Bronchial epithelial cell (primary cell): Measurements from ENCODE around the gene PCDHGB1. TPM values are rescaled to one million over a fixed set of nuclear protein-coding genes. Genes with fewer than 3 reads are reported as not detected.
"Not testable (repeated sequence)": the region's sequence is repeated elsewhere in the genome, so short reads cannot be mapped to it uniquely, and the experiment has no call there.

Experiments
- DNase-seq: peaks from one replicate; pipeline ENCODE4 v3.0.0-alpha.2; 2010; ENCODE audit warnings: low read depth
- FAIRE-seq: peaks from 2 replicates; lab custom pipeline; 2011; peaks lifted over from hg19 to GRCh38; lab: Jason Lieb, UNC
- H3K27me3 ChIP-seq: 2 replicates; pipeline ENCODE4 v1.5.1; 2011; ENCODE audit warnings: low read length; ENCODE audit not compliant: control insufficient read depth, insufficient read depth
- H3K36me3 ChIP-seq: 2 replicates; pipeline ENCODE4 v1.5.1; 2011; ENCODE audit warnings: low read length; ENCODE audit not compliant: control insufficient read depth, insufficient read depth
- H3K4me3 ChIP-seq: 2 replicates; pipeline ENCODE4 v1.5.1; 2011; ENCODE audit warnings: mild to moderate bottlenecking, low read depth, low read length, control low read depth
- total RNA-seq: library from RNA; depleted of rRNA; stranded (reverse); fragments of >200 nt; gene quantifications from 2 replicates; pipeline ENCODE4 v1.2.1, GENCODE V29; 2014
- TF ChIP-seq, protein P1 (sequence below): IDR thresholded peaks from 2 replicates; pipeline ENCODE4 v1.5.1; 2011; ENCODE audit warnings: mild to moderate bottlenecking, moderate library complexity, low read length, control low read depth, inconsistent platforms; ENCODE audit not compliant: insufficient read depth, severe bottlenecking

Gene PCDHGB1
- total RNA-seq, 1 donor from 2014 or later = under 0.01 TPM

DNA sequence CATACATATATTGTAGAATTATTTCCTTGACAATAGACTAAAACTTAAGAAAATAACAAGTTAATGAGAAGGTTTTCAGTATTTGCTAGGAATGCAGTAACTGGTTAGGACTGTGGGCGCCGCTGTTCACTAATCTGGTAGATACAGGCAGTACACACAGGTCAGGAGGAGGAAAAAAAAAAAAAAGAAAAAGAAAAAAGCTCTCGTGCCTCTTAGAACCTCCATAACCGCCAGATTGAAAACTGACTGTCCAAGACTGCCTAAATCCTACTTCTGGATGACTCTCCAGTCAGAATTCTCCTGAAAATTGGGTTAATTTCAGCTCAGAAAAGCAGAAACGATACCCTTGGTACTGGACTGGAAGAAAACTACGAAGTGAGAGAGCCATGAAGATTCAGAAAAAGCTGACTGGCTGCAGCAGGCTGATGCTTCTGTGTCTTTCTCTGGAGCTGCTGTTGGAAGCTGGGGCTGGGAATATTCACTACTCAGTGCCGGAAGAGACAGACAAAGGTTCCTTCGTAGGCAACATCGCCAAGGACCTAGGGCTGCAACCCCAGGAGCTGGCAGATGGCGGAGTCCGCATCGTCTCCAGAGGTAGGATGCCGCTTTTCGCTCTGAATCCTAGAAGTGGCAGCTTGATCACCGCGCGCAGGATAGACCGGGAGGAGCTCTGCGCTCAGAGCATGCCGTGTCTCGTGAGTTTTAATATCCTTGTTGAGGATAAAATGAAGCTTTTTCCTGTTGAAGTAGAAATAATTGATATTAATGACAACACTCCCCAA is 19.4 kb upstream of the PCDHGB1 start, which contains the start of gene PCDHGA1:
Gene PCDHGA1 (plus strand): TSS at position 216 of the 782 bp plus-strand sequence.
- Histone ChIP-seq H3K27me3 (no peaks in the 10 kb centered on the region), H3K36me3 (no peaks in the 10 kb centered on the region), H3K4me3 (no peak within 1 kb of the TSS)
- TF ChIP-seq, protein P1, sequence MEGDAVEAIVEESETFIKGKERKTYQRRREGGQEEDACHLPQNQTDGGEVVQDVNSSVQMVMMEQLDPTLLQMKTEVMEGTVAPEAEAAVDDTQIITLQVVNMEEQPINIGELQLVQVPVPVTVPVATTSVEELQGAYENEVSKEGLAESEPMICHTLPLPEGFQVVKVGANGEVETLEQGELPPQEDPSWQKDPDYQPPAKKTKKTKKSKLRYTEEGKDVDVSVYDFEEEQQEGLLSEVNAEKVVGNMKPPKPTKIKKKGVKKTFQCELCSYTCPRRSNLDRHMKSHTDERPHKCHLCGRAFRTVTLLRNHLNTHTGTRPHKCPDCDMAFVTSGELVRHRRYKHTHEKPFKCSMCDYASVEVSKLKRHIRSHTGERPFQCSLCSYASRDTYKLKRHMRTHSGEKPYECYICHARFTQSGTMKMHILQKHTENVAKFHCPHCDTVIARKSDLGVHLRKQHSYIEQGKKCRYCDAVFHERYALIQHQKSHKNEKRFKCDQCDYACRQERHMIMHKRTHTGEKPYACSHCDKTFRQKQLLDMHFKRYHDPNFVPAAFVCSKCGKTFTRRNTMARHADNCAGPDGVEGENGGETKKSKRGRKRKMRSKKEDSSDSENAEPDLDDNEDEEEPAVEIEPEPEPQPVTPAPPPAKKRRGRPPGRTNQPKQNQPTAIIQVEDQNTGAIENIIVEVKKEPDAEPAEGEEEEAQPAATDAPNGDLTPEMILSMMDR = peak; percentile 36
- peak; percentile 40 for DNase-seq
- no peak for FAIRE-seq

DNA sequence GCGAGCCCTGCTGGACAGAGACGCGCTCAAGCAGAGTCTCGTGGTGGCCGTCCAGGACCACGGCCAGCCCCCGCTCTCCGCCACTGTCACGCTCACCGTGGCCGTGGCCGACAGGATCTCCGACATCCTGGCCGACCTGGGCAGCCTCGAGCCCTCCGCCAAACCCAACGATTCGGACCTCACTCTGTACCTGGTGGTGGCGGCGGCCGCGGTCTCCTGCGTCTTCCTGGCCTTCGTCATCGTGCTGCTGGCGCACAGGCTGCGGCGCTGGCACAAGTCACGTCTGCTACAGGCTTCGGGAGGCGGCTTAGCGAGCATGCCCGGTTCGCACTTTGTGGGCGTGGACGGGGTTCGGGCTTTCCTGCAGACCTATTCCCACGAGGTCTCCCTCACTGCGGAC is 17.3 kb upstream of the PCDHGB1 start:
- not testable (repeated sequence) for H3K4me3 ChIP-seq, H3K27me3 ChIP-seq, H3K36me3 ChIP-seq, DNase-seq, FAIRE-seq

DNA sequence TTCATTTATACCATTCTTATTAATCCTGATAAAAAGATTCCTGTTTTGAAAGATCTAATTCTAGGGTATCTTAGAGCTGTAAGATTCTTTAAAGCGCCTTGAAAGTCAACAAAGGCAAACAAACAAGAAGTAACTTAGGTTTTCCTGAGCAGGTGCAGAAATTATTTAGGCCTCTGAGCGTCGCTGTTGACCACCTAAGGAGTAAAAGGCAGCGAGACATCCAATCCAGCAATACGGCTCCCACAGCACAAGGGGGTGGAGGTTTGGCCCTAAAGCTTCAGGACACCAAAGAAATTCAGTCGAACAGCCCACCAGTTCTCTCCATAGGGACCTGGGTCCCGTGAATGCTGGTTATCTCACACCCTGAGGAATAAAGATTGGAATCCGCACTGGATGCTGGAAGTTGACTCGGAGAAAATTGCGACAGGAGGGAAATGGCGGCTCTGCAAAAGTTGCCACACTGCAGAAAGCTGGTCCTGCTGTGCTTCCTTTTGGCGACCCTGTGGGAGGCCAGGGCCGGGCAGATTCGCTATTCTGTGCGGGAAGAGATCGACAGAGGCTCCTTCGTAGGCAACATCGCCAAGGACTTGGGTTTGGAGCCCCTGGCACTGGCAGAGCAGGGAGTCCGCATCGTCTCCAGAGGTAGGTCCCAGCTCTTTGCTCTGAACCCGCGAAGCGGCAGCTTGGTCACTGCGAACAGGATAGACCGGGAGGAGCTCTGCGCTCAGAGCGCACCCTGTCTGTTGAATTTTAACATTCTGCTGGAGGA is 11.2 kb upstream of the PCDHGB1 start, which contains the start of gene PCDHGA2:
Gene PCDHGA2 (plus strand): TSS at position 223 of the 769 bp plus-strand sequence.
- TF ChIP-seq, protein P1 = peak; percentile 39
- DNase-seq = peak; percentile 38
- no peaks in the 10 kb centered on the region for H3K27me3 ChIP-seq
- H3K36me3 ChIP-seq = no peaks in the 10 kb centered on the region
- peak within 1 kb of the TSS; percentile 14 for H3K4me3 ChIP-seq
- FAIRE-seq = no peak

DNA sequence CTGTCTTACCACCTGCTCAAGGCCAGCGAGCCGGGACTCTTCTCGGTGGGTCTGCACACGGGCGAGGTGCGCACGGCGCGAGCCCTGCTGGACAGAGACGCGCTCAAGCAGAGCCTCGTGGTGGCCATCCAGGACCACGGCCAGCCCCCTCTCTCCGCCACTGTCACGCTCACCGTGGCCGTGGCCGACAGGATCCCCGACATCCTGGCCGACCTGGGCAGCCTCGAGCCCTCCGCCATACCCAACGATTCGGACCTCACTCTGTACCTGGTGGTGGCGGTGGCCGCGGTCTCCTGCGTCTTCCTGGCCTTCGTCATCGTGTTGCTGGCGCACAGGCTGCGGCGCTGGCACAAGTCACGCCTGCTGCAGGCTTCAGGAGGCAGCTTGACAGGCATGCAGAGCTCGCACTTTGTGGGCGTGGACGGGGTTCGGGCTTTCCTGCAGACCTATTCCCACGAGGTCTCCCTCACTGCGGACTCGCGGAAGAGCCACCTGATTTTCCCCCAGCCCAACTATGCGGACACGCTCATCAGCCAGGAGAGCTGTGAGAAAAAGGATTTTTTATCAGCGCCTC is 9.0 kb upstream of the PCDHGB1 start:
- H3K36me3 ChIP-seq, H3K4me3 ChIP-seq, DNase-seq, FAIRE-seq, H3K27me3 ChIP-seq: not testable (repeated sequence)

- FAIRE-seq (no peak), DNase-seq (no peak)
- no peaks in the 10 kb centered on the region for H3K27me3 ChIP-seq
- TF ChIP-seq, protein P1 = no peak
- H3K4me3 ChIP-seq = no peak overlapping the region
- no peaks in the 10 kb centered on the region for H3K36me3 ChIP-seq
Observed at GRCh38 chr5:141342773-141343172, 7.1 kb upstream of the PCDHGB1 start.

DNA sequence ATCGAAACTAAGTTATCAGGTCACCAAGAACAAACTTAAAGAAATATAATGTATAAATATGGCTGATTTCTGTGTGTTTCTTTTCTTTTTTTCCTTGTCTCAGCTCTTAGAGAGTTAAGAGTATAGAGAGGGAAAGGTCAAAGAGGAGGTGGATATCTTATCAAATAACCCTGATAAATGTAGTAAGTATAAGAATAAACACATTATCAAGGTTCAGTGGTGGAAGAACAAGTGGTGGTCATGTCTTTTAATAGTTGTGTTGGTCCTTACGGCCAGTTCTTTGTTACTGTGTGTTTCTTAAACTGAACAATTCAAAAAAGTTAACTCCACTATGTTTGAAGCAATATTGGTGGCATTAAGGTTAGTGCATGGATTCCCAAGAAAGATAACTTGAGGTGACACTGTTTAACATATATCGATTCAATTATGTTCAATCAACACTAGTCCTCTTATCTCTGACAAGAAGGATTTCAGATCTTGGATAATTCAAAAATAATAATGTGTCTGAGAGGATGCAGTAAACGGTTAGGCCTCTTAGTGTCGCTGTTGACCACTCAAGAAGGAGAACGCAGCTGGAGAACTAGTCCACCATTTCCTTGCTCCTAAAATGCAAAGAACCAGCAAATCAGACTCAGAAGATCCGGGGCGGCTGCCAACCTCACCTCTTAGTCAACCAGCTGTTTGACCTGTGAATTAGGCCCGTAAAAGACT is 6.5 kb upstream of the PCDHGB1 start, which contains the start of gene PCDHGA3:
Gene PCDHGA3 (plus strand): TSS at position 588 of the 711 bp plus-strand sequence. CDS start 205 bp downstream, outside the sequence.
- DNase-seq (peak; percentile 29), FAIRE-seq (no peak)
- TF ChIP-seq, protein P1 = peak; percentile 30
- peak within 1 kb of the TSS; percentile 2 for H3K4me3 ChIP-seq
- no peaks in the 10 kb centered on the region for H3K27me3 ChIP-seq
- no peaks in the 10 kb centered on the region for H3K36me3 ChIP-seq
